SK-N-MC (cell line): ENCODE results near the gene ZNF682.

Experiments
- DNase-seq: peaks from one replicate; pipeline ENCODE4 v3.0.0-alpha.2; 2011; ENCODE audit warnings: low read depth, low spot score
- H3K27ac ChIP-seq: fragments of 200-600 bp; sonication (generic); 2 replicates; pipeline ENCODE4 v1.5.1; 2016; ENCODE audit warnings: mixed run types
- H3K36me3 ChIP-seq: fragments of 200-600 bp; sonication (generic); 2 replicates; pipeline ENCODE4 v1.6.1; 2017; ENCODE audit warnings: antibody characterized with exemption, low read length, mixed read lengths; ENCODE audit not compliant: insufficient read depth
- H3K4me3 ChIP-seq: fragments of 200-600 bp; sonication (generic); 2 replicates; pipeline ENCODE4 v1.5.1; 2016
- H3K9ac ChIP-seq: fragments of 200-600 bp; sonication (generic); 2 replicates; pipeline ENCODE4 v1.8.0; 2017; ENCODE audit warnings: mixed run types, mixed read lengths; ENCODE audit not compliant: insufficient read length
- H3K9me3 ChIP-seq: fragments of 200-600 bp; sonication (generic); 2 replicates; pipeline ENCODE4 v1.6.1; 2017; ENCODE audit warnings: low read depth, mild to moderate bottlenecking, antibody characterized with exemption, low read length, moderate library complexity, mixed read lengths
- EZH2 ChIP-seq: fragments of 200-600 bp; sonication (generic); IDR thresholded peaks from one replicate; pipeline ENCODE4 v1.6.1; 2017; ENCODE audit warnings: antibody characterized with exemption
- FOXP2 ChIP-seq: optimal IDR thresholded peaks from 2 replicates; pipeline ENCODE3; 2011; ENCODE audit warnings: mild to moderate bottlenecking, moderate library complexity; ENCODE audit not compliant: insufficient read depth; ENCODE audit errors: extremely low read length, control extremely low read depth
- POLR2AphosphoS5 ChIP-seq: IDR thresholded peaks from 2 replicates; pipeline ENCODE4 v1.6.1; 2012; ENCODE audit warnings: mild to moderate bottlenecking, low read depth, low read length, borderline replicate concordance

The ZNF682 gene

GRCh38 chr19:19955208-19955607 is 84.1 kb downstream of the ZNF682 start:
- no peak overlapping the region for H3K27ac ChIP-seq
- no peak overlapping the region for H3K4me3 ChIP-seq
- DNase-seq = no peak
- no peak for TF ChIP-seq EZH2
- TF ChIP-seq POLR2AphosphoS5 = no peak
- TF ChIP-seq FOXP2 = no peak
- H3K9me3 ChIP-seq = no peaks in the 10 kb centered on the region
- H3K9ac ChIP-seq = no peak overlapping the region
- H3K36me3 ChIP-seq = no peaks in the 10 kb centered on the region
